PC-3 (cell line): Measurements from ENCODE around the gene ANK2. TPM values are rescaled to one million over a fixed set of nuclear protein-coding genes. Genes with fewer than 3 reads are reported as not detected.
A peak's percentile ranks its signal among the peaks of the same experiment; 100 is the strongest.

Source experiments
- ATAC-seq: fragments of 200-7000 bp; cut with Tn5 transposase; 2 replicates; pipeline ENCODE4 v1.9.1; 2020; ENCODE audit warnings: mild to moderate bottlenecking, moderate library complexity
- BruUV-seq: library from RNA; stranded (reverse); fragments of 400-500 nt; replicated peaks from 2 replicates; lab custom pipeline; 2021; lab: Mats Ljungman, UMichigan
- CTCF ChIA-PET: fragments of 300-600 bp; sonication (Branson Sonifier 250); formaldehyde crosslinking; loops from one replicate; lab custom pipeline; 2022; ENCODE audit warnings: antibody characterized with exemption; lab: Charles Lee
- POLR2A ChIA-PET: fragments of 300-600 bp; sonication (Branson Sonifier 250); formaldehyde crosslinking; loops from one replicate; lab custom pipeline; 2022; ENCODE audit warnings: antibody characterized with exemption; ENCODE audit not compliant: unreplicated experiment; lab: Charles Lee
- DNase-seq: peaks from one replicate; pipeline ENCODE4 v3.0.0-alpha.2; 2015
- H2AFZ ChIP-seq: fragments of 300-600 bp; sonication (generic); 2 replicates; pipeline ENCODE4 v1.6.0; 2016; ENCODE audit warnings: antibody characterized with exemption, low read length
- H3F3A ChIP-seq: fragments of 300-600 bp; sonication (generic); one replicate; pipeline ENCODE4 v1.6.0; 2017; ENCODE audit warnings: antibody characterized with exemption, low read length, control low read depth, mild to moderate bottlenecking; ENCODE audit not compliant: unreplicated experiment
- H3K27ac ChIP-seq: fragments of 300-600 bp; sonication (generic); 2 replicates; pipeline ENCODE4 v1.5.1; 2016; ENCODE audit warnings: mild to moderate bottlenecking, low read length
- H3K27me3 ChIP-seq: fragments of 300-600 bp; sonication (generic); 2 replicates; pipeline ENCODE4 v1.6.1; 2016; ENCODE audit warnings: low read length, mixed read lengths
- H3K36me3 ChIP-seq: fragments of 300-600 bp; sonication (generic); 2 replicates; pipeline ENCODE4 v1.6.1; 2016; ENCODE audit warnings: low read depth, mixed run types, low read length, mixed read lengths
- H3K4me1 ChIP-seq: fragments of 300-600 bp; sonication (generic); 2 replicates; pipeline ENCODE4 v1.5.1; 2016; ENCODE audit warnings: low read length; ENCODE audit not compliant: insufficient read depth
- H3K4me2 ChIP-seq: fragments of 300-600 bp; sonication (generic); 2 replicates; pipeline ENCODE4 v1.6.0; 2016; ENCODE audit warnings: low read length
- H3K4me3 ChIP-seq: fragments of 300-600 bp; sonication (generic); 2 replicates; pipeline ENCODE4 v1.5.1; 2016; ENCODE audit warnings: mild to moderate bottlenecking, low read length, mixed read lengths
- H3K79me2 ChIP-seq: fragments of 300-600 bp; sonication (generic); 2 replicates; pipeline ENCODE4 v1.6.1; 2017; ENCODE audit warnings: low read length, mixed read lengths
- H3K9ac ChIP-seq: fragments of 300-600 bp; sonication (generic); 2 replicates; pipeline ENCODE4 v1.6.0; 2016; ENCODE audit warnings: mild to moderate bottlenecking, low read length
- H3K9me2 ChIP-seq: fragments of 300-600 bp; sonication (generic); replicated peaks from 2 replicates; pipeline ENCODE4 v1.6.1; 2016; ENCODE audit warnings: mixed run types, low read length, mixed read lengths
- H3K9me3 ChIP-seq: fragments of 300-600 bp; sonication (generic); 2 replicates; pipeline ENCODE4 v1.6.1; 2016; ENCODE audit warnings: low read length, mixed read lengths
- H4K20me1 ChIP-seq: fragments of 300-600 bp; sonication (generic); 2 replicates; pipeline ENCODE4 v1.6.1; 2016; ENCODE audit warnings: low read length, mixed read lengths
- EZH2 ChIP-seq: fragments of 300-600 bp; sonication (generic); IDR thresholded peaks from one replicate; pipeline ENCODE4 v1.6.1; 2017; ENCODE audit warnings: antibody characterized with exemption, mild to moderate bottlenecking, low read length; ENCODE audit not compliant: unreplicated experiment
- EZH2phosphoT487 ChIP-seq: fragments of 300-600 bp; sonication (generic); IDR thresholded peaks from 2 replicates; pipeline ENCODE4 v1.6.1; 2018; ENCODE audit warnings: mild to moderate bottlenecking, antibody characterized with exemption, low read length, borderline replicate concordance
- intact Hi-C: fragments of 100-400 bp; cut with micrococcal nuclease; formaldehyde crosslinking; loops from 2 replicates; pipeline ENCODE4 v1.9.0; 2023
- total RNA-seq: library from RNA; depleted of rRNA; stranded (reverse); fragments of >200 nt; gene quantifications from 2 replicates; pipeline ENCODE4 v1.2.3, GENCODE V29; 2014
- TF ChIP-seq, protein P1 (sequence below): fragments of 300-600 bp; sonication (generic); conservative IDR thresholded peaks from 2 replicates; pipeline ENCODE4 v1.5.1; 2017; ENCODE audit warnings: antibody characterized with exemption, low read depth, mild to moderate bottlenecking, low read length

ANK2 gene
- total RNA-seq, 1 experiment from 2014 or later = 1.8 TPM

DNA sequence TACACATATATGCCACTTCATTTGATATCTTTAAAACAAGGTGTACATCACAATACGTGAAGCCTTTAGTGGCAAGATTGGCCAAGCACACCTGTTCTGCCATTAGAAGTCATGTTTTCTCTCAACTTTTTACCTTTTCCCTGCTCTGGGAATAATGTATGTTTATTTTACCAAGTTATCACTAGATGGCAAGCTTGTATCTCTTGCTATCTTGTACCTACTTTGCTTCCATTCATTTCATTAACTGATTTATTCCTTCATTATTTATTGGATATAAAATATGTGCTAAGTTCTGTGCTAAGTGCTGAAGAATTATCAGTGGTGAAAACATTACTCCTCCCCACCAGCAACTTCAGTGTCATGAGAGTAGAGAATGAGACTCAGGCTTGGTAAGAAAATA is 245.5 kb downstream of the ANK2 start:
- no TSS peak for BruUV-seq
- ChIA-PET POLR2A (no interaction called here), CTCF (no interaction called here)
- H3K27me3 ChIP-seq = no peaks in the 10 kb centered on the region
- H2AFZ ChIP-seq = no peak overlapping the region
- H3F3A ChIP-seq = no peaks in the 10 kb centered on the region
- no peaks in the 10 kb centered on the region for H3K79me2 ChIP-seq
- no peaks in the 10 kb centered on the region for H3K9me3 ChIP-seq
- H3K27ac ChIP-seq = no peak overlapping the region
- TF ChIP-seq, protein P1, sequence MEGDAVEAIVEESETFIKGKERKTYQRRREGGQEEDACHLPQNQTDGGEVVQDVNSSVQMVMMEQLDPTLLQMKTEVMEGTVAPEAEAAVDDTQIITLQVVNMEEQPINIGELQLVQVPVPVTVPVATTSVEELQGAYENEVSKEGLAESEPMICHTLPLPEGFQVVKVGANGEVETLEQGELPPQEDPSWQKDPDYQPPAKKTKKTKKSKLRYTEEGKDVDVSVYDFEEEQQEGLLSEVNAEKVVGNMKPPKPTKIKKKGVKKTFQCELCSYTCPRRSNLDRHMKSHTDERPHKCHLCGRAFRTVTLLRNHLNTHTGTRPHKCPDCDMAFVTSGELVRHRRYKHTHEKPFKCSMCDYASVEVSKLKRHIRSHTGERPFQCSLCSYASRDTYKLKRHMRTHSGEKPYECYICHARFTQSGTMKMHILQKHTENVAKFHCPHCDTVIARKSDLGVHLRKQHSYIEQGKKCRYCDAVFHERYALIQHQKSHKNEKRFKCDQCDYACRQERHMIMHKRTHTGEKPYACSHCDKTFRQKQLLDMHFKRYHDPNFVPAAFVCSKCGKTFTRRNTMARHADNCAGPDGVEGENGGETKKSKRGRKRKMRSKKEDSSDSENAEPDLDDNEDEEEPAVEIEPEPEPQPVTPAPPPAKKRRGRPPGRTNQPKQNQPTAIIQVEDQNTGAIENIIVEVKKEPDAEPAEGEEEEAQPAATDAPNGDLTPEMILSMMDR = peak; percentile 50
- TF ChIP-seq EZH2phosphoT487 (no peak), EZH2 (no peak)
- H3K9me2 ChIP-seq = no peaks in the 10 kb centered on the region
- no peaks in the 10 kb centered on the region for H4K20me1 ChIP-seq
- intact Hi-C loops = loop anchor here (1.0 to 10.0 kb wide), 6 partner anchors 99 to 1087 kb away; partner anchors contain the start of gene CAMK2D
- no peak overlapping the region for H3K9ac ChIP-seq
- no peak overlapping the region for H3K4me3 ChIP-seq
- no peaks in the 10 kb centered on the region for H3K4me1 ChIP-seq
- peak; percentile 46 for ATAC-seq
- DNase-seq = no peak
- H3K4me2 ChIP-seq = no peak overlapping the region
- no peaks in the 10 kb centered on the region for H3K36me3 ChIP-seq

DNA sequence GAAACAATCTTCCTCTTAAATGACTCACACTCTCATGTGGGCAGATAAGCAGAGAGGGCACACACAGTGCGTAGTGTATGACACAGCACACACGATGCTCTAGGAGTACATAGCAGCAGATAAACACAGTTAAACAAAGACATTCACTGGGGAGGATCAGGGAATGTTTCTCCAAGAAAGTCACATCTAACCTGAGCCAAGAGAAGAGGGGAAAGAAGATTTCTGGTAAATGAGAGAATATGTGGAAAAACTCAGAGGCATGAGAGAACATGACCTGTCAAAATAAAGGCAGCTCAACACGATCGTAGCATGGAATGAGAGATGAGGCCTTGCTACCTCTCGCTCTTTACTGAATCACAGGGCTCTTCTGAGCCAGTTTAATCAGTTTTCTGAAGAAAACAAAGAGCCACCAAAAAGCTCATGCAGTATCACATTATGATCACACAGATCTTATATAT is 251.0 kb downstream of the ANK2 start:
- CTCF ChIA-PET = no interaction called here
- intact Hi-C loops = loop anchor here (2.0 kb wide), 1 partner anchor 82 kb away; no protein-coding TSS in a partner anchor
- TF ChIP-seq, protein P1 = no peak
- no peak for TF ChIP-seq EZH2
- no peak for TF ChIP-seq EZH2phosphoT487
- Histone ChIP-seq H3K27me3 (no peaks in the 10 kb centered on the region), H3K9me2 (no peaks in the 10 kb centered on the region), H3F3A (no peaks in the 10 kb centered on the region), H4K20me1 (no peaks in the 10 kb centered on the region), H3K4me3 (no peak overlapping the region), H3K9me3 (no peaks in the 10 kb centered on the region), H3K36me3 (no peaks in the 10 kb centered on the region), H3K4me1 (peaks cover 10% of the 10 kb centered on the region), H3K79me2 (no peaks in the 10 kb centered on the region), H3K9ac (peak overlapping the region; percentile 44; the same call in 1 of the 2 replicates), H3K4me2 (peak overlapping the region; percentile 49), H3K27ac (peak overlapping the region; percentile 70), H2AFZ (peak overlapping the region; percentile 59; the same call in 1 of the 2 replicates)
- BruUV-seq = no TSS peak
- POLR2A ChIA-PET = interaction anchor here (0.7 kb wide), 1 partner anchor 83 kb away, joined by 3 read pairs; no protein-coding TSS in a partner anchor
- ATAC-seq = peak; percentile 90
- DNase-seq = peak; percentile 66

- CTCF ChIA-PET = no interaction called here
- H3K9ac ChIP-seq = no peak overlapping the region
- POLR2A ChIA-PET = interaction anchor here (0.7 kb wide), 1 partner anchor 21 kb away, joined by 3 read pairs; no protein-coding TSS in a partner anchor
- intact Hi-C loops = no loop called here
- no peaks in the 10 kb centered on the region for H3K79me2 ChIP-seq
- peaks cover 10% of the 10 kb centered on the region for H3K4me1 ChIP-seq
- H3K27me3 ChIP-seq = no peaks in the 10 kb centered on the region
- ATAC-seq = no peak
- no peak overlapping the region for H3K27ac ChIP-seq
- no peaks in the 10 kb centered on the region for H4K20me1 ChIP-seq
- no peaks in the 10 kb centered on the region for H3K36me3 ChIP-seq
- no peak overlapping the region for H3K4me3 ChIP-seq
- BruUV-seq = no TSS peak
- H3K9me2 ChIP-seq = no peaks in the 10 kb centered on the region
- no peaks in the 10 kb centered on the region for H3F3A ChIP-seq
- no peak overlapping the region for H3K4me2 ChIP-seq
- no peak for DNase-seq
- TF ChIP-seq, protein P1 = no peak
- TF ChIP-seq EZH2phosphoT487 = no peak
- TF ChIP-seq EZH2 = no peak
- H2AFZ ChIP-seq = no peak overlapping the region
- no peaks in the 10 kb centered on the region for H3K9me3 ChIP-seq
These were observed 252.6 kb downstream of the ANK2 start for GRCh38 chr4:113302051-113302450.
